Thoracic aorta (tissue), 2 donors: ENCODE measurements around the gene GRM8. TPM values are rescaled to one million over a fixed set of nuclear protein-coding genes. Genes with fewer than 3 reads are reported as not detected.

Source experiments
- ATAC-seq: fragments of 150-250 bp; one replicate; pipeline ENCODE4 v1.8.0; 2017; ENCODE audit warnings: low read depth; ENCODE audit not compliant: insufficient number of reproducible peaks, low FRiP score
- DNase-seq: peaks from one replicate; pipeline ENCODE4 v3.0.0-alpha.2; 2020; ENCODE audit warnings: low spot score
- H3K27ac ChIP-seq, 2 donors: fragments of 200-600 bp; sonication (generic); 1 replicate in 1 of 2; 2 replicates in 1 of 2; pipeline ENCODE4 v1.5.1; 2016; ENCODE audit warnings: mild to moderate bottlenecking in 2 of 2, moderate library complexity in 2 of 2
- H3K27me3 ChIP-seq: fragments of 200-600 bp; sonication (generic); replicated peaks from 2 replicates; pipeline ENCODE4 v1.6.0; 2016; ENCODE audit warnings: mild to moderate bottlenecking; ENCODE audit not compliant: insufficient read depth
- H3K36me3 ChIP-seq: fragments of 200-600 bp; sonication (generic); one replicate; pipeline ENCODE4 v1.5.1; 2016
- H3K4me1 ChIP-seq, 2 donors: fragments of 200-600 bp; sonication (generic); 1 replicate in 1 of 2; 2 replicates in 1 of 2; pipeline versions ENCODE4 v1.5.1 to v1.6.0; 2016; ENCODE audit warnings: low read depth in 2 of 2, mild to moderate bottlenecking in 1 of 2; ENCODE audit not compliant: control insufficient read depth in 1 of 2
- H3K4me3 ChIP-seq: fragments of 200-600 bp; sonication (generic); 2 replicates; pipeline ENCODE4 v1.5.1; 2016; ENCODE audit warnings: mild to moderate bottlenecking
- H3K9me3 ChIP-seq: fragments of 200-600 bp; sonication (generic); 2 replicates; pipeline ENCODE4 v1.5.1; 2016
- total RNA-seq, 2 donors: library from RNA; depleted of rRNA; stranded (reverse); fragments of >200 nt; gene quantifications; one replicate each; pipeline versions ENCODE4 v1.1.0 to v1.2.3, GENCODE V29; 2016
- TF ChIP-seq, protein P1 (sequence below): fragments of 200-600 bp; sonication (generic); IDR thresholded peaks from one replicate; pipeline ENCODE4 v1.5.1; 2019; ENCODE audit warnings: antibody characterized with exemption

GRM8 gene
- total RNA-seq: not detected

DNA sequence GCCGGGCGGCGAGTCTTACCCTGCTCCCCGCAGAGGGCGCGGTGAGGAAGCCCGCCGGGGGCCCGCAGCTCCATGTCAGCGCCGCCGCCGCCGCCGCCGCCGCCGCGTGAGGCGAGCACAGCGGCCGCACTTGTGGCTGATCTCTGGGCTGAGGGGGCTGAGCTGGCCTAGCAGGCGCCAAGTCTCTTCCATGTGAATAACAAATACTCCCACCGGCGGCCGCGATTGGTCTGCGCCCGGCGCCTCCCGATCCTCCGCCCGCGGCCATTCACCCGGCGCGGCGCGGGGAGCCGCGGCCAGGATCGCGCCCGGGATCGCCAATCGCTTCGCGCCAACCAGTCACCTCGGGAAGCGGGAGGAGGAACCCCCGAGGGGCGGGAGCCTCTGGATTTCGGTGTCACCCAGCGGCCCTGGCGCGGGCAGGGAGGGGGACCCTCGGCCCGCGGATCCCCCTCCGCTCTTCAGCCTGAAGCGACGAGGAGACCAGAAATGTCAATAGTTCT is at the start of gene GRM8:
TSS of gene GRM8 (minus strand) at position 164 of the 503 bp plus-strand sequence.
- Histone ChIP-seq H3K27ac (no peak within 1 kb of the TSS), H3K27me3 (no peaks in the 10 kb centered on the region), H3K9me3 (no peaks in the 10 kb centered on the region), H3K4me3 (peak within 1 kb of the TSS; percentile 85), H3K36me3 (no peaks in the 10 kb centered on the region), H3K4me1 (peaks cover 11 to 21% of the 10 kb centered on the region in 2 donors)
- ATAC-seq (no peak), DNase-seq (peak; percentile 10)
- TF ChIP-seq, protein P1, sequence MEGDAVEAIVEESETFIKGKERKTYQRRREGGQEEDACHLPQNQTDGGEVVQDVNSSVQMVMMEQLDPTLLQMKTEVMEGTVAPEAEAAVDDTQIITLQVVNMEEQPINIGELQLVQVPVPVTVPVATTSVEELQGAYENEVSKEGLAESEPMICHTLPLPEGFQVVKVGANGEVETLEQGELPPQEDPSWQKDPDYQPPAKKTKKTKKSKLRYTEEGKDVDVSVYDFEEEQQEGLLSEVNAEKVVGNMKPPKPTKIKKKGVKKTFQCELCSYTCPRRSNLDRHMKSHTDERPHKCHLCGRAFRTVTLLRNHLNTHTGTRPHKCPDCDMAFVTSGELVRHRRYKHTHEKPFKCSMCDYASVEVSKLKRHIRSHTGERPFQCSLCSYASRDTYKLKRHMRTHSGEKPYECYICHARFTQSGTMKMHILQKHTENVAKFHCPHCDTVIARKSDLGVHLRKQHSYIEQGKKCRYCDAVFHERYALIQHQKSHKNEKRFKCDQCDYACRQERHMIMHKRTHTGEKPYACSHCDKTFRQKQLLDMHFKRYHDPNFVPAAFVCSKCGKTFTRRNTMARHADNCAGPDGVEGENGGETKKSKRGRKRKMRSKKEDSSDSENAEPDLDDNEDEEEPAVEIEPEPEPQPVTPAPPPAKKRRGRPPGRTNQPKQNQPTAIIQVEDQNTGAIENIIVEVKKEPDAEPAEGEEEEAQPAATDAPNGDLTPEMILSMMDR: no peak

DNA sequence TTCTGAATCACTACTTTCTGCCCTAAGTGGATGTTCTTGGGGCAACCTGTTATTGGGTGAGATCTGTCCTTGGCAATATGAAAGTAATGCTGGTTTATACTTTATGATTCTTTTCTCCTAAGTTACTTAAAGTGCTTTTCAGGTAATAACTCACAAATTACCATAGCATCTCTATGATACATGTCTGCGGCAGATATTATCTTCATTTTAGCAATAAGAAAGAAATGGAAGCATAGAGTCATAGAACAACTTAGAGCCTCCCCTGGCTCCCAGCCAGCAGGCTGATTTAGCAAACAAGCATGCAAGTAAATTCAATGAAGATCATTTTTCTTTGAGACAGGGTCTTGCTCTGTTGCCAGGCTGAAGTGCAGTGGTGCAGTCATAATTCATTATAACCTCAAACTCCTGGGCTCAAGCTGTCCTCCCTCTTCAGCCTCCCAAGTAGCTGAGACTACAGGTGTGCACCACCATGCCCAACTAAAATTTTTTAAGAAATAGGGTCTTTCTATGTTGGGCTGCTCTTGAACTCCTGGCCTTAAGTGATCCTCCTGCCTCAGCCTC is 38.1 kb upstream of the GRM8 start:
- no peaks in the 10 kb centered on the region for H3K36me3 ChIP-seq
- no peak overlapping the region for H3K27ac ChIP-seq
- no peaks in the 10 kb centered on the region for H3K4me1 ChIP-seq
- H3K4me3 ChIP-seq: no peak overlapping the region
- DNase-seq (no peak), ATAC-seq (no peak)
- TF ChIP-seq, protein P1: no peak
- H3K9me3 ChIP-seq: no peaks in the 10 kb centered on the region
- no peaks in the 10 kb centered on the region for H3K27me3 ChIP-seq

DNA sequence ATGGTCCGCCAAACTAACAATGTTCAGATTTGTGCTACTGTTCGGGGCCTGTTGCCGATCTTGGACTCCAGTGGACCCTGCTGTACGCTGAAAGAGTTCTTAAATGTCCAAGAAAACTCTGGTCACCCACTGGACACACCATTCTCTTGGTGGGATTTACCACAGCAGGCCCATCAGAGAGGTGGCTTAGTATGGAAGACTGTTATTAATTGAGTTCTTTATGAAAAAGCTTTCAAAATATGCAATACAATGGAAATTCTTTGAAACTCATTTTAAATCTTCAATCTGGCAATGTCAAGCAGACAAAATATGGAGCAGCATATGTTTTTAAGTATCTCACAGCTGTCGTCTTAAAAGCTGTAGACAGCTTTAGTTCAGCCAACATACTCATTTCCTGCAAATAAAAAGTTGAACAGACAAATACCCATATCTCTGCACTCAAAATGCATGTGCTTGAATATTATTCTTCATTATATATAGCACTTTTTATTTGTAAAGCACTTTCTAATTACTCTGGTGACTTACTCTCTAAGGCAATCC is 37.4 kb upstream of the GRM8 start:
- H3K27me3 ChIP-seq: no peaks in the 10 kb centered on the region
- no peak overlapping the region for H3K27ac ChIP-seq
- DNase-seq: no peak
- ATAC-seq: no peak
- H3K36me3 ChIP-seq: no peaks in the 10 kb centered on the region
- TF ChIP-seq, protein P1: no peak
- H3K9me3 ChIP-seq: no peaks in the 10 kb centered on the region
- H3K4me3 ChIP-seq: no peak overlapping the region
- H3K4me1 ChIP-seq: no peaks in the 10 kb centered on the region

DNA sequence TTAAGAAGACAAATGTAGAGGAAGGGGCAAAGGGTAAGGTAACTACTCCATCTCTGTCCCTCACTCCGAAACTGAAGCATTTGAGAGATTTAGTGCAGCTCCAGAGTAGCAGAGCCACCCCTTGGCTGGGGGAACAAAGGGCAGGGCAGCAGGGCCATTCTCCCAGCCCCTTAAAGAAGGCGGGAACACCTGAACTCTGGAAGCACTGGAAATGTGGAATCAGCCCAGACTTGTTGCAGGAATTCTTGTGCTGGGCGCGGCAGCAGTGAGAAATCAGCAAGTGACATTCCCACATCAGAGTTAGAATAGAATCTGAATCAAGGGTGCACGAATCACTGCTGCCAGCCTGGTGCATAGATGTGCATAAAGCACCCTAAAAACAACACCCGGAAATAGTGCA is 34.4 kb upstream of the GRM8 start:
- ATAC-seq: no peak
- no peak for DNase-seq
- TF ChIP-seq, protein P1: no peak
- no peak overlapping the region for H3K4me3 ChIP-seq
- H3K27ac ChIP-seq: no peak overlapping the region
- H3K27me3 ChIP-seq: no peaks in the 10 kb centered on the region
- no peaks in the 10 kb centered on the region for H3K36me3 ChIP-seq
- no peaks in the 10 kb centered on the region for H3K4me1 ChIP-seq
- H3K9me3 ChIP-seq: no peaks in the 10 kb centered on the region

DNA sequence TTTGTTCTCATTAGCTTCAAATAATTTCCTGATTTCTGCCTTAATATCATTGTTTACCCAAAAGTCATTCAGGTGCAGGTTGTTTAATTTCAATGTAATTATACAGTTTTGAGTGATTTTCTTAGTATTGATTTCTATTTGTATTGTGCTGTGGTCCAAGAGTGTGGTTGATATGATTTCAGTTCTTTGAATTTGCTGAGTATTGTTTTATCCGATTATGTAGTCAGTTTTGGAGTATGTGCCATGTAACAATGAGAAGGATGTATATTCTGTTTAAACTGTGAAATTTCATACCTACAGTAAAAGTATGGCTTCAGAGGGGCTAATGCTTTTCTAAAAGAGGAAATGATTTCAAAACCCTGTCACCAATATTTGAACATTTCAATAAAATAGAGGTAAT is 17.4 kb upstream of the GRM8 start:
- DNase-seq (no peak), ATAC-seq (no peak)
- TF ChIP-seq, protein P1: no peak
- Histone ChIP-seq H3K27ac (no peak overlapping the region), H3K4me3 (no peak overlapping the region), H3K27me3 (no peaks in the 10 kb centered on the region), H3K9me3 (no peaks in the 10 kb centered on the region), H3K36me3 (no peaks in the 10 kb centered on the region), H3K4me1 (no peaks in the 10 kb centered on the region)
